Pancreas (tissue), 10 donors: ENCODE data around the gene APEX1. TPM values are rescaled to one million over a fixed set of nuclear protein-coding genes. Genes with fewer than 3 reads are reported as not detected.

ENCODE experiments used
- ATAC-seq, 4 donors: fragments of 200-7000 bp; cut with Tn5 transposase; one replicate each; pipeline versions ENCODE4 v1.8.0 to v1.9.1; 2020; ENCODE audit warnings: mild to moderate bottlenecking in 4 of 4, moderate library complexity in 4 of 4
- DNase-seq, 6 donors: peaks; one replicate each; pipeline ENCODE4 v3.0.0-alpha.2; 2020
- FAIRE-seq: peaks from 2 replicates; lab custom pipeline; 2012; peaks lifted over from hg19 to GRCh38; lab: Jason Lieb, UNC
- H3K27ac ChIP-seq, 4 donors: fragments of 200-600 bp; sonication (generic); 1 replicate in 3 of 4; 2 replicates in 1 of 4; pipeline versions ENCODE4 v1.5.0 to v1.8.0; 2020
- H3K27me3 ChIP-seq, 4 donors: fragments of 200-600 bp; one replicate each; pipeline ENCODE4 v1.8.0; 2021
- H3K36me3 ChIP-seq, 3 donors: fragments of 200-600 bp; sonication (generic) in 1 of 3; one replicate each; pipeline versions ENCODE4 v1.5.0 to v1.8.0; 2020 to 2021
- H3K4me1 ChIP-seq, 3 donors: fragments of 200-600 bp; one replicate each; pipeline ENCODE4 v1.8.0; 2021
- H3K4me3 ChIP-seq, 4 donors: fragments of 200-600 bp; sonication (generic) in 2 of 4; one replicate each; pipeline versions ENCODE4 v1.5.0 to v1.8.0; 2020 to 2021
- H3K9me3 ChIP-seq, 4 donors: fragments of 200-600 bp; one replicate each; pipeline ENCODE4 v1.8.0; 2021
- WGBS, 2 donors: extraction: QIAGEN DNeasy Blood & Tissue Kit; methylation state at CpG; one replicate each; pipeline ENCODE4 v1.1.7; 2013; 5-methylcytosine and 5-hydroxymethylcytosine counted together
- intact Hi-C, 3 donors: fragments of 100-400 bp; cut with DNase I; formaldehyde crosslinking; loops; one replicate each; pipeline versions ENCODE4 v1.11.1 to v1.14.2; 2022
- polyA plus RNA-seq, 2 donors: library from polyadenylated mRNA; stranded (reverse); fragments of 200-250 nt; gene quantifications; one replicate each; pipeline ENCODE4 v1.2.3, GENCODE V29; 2013
- total RNA-seq, 6 donors: library from RNA; stranded (reverse); fragmentation: NEBNext Ultra II Directional in 4 of 6; extraction: Animal tissue kit (Norgen Biotek cat#: 25700) in 4 of 6; gene quantifications; one replicate each; pipeline versions ENCODE4 v1.2.1 to v1.2.4, GENCODE V29; 2021 to 2023
- TF ChIP-seq, protein P1 (sequence below), 4 donors: fragments of 200-600 bp; sonication (generic) in 3 of 4; IDR thresholded peaks; one replicate each; pipeline versions ENCODE4 v1.5.0 to v1.8.0; 2021; ENCODE audit warnings: antibody characterized with exemption in 4 of 4
- donor health status: healthy with polysubstance abuse.
- donor health status: DM: no; HTN: no; CAD: no; lungs with moderate emphysema.
- donor health status: DM: no; HTN: no; CAD: no.
- donor health status: control.
- donor health status: control.
- donor health status: Bipolar disorder and iron deficiency.
- donor health status: DM: yes; HTN: yes; CAD: no.
- donor health status: DM: no; HTN: no; CAD: no.
- donor health status: DM: no; HTN: no; CAD: no.
- donor health status: DM: yes; HTN: yes; CAD: no.

The APEX1 gene
- total and polyA plus RNA-seq, 8 donors: 50.9 to 107 (median 64.6) TPM

DNA sequence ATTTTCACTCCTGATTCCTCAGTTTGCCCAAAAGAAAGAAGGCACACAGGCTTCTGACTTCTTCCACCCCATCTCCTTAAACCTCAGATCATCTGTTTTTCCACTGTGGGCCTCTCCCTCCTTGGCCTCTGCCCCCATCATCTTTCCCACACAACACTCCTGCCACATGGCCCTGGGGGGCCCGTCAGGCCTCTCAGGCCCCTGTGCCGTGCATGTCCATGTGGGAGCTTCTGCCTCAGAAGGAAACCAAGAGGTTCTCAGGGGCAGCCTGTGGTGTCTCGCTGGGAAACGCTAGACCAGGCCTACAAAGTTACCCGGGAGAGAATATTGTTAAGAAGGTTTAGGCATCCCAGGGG, 27.0 kb upstream of the APEX1 start:
- TF ChIP-seq, protein P1, sequence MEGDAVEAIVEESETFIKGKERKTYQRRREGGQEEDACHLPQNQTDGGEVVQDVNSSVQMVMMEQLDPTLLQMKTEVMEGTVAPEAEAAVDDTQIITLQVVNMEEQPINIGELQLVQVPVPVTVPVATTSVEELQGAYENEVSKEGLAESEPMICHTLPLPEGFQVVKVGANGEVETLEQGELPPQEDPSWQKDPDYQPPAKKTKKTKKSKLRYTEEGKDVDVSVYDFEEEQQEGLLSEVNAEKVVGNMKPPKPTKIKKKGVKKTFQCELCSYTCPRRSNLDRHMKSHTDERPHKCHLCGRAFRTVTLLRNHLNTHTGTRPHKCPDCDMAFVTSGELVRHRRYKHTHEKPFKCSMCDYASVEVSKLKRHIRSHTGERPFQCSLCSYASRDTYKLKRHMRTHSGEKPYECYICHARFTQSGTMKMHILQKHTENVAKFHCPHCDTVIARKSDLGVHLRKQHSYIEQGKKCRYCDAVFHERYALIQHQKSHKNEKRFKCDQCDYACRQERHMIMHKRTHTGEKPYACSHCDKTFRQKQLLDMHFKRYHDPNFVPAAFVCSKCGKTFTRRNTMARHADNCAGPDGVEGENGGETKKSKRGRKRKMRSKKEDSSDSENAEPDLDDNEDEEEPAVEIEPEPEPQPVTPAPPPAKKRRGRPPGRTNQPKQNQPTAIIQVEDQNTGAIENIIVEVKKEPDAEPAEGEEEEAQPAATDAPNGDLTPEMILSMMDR (IDR thresholded peaks at IDR 0.05): no peak
- Histone ChIP-seq H3K27me3 (no peaks in the 10 kb centered on the region), H3K9me3 (no peaks in the 10 kb centered on the region), H3K4me1 (no peaks in the 10 kb centered on the region), H3K36me3 (no peaks in the 10 kb centered on the region), H3K27ac (peak overlapping the region in 1 of 4 donors; percentile 18), H3K4me3 (no peak overlapping the region)
- FAIRE-seq (no peak), ATAC-seq (peak in 2 of 4 donors; percentile 9 to 20), DNase-seq (no peak)
- intact Hi-C loops: no loop called here
- WGBS, 2 donors: 65 to 80% methylated on average over 5 of the region's 5 CpGs

DNA sequence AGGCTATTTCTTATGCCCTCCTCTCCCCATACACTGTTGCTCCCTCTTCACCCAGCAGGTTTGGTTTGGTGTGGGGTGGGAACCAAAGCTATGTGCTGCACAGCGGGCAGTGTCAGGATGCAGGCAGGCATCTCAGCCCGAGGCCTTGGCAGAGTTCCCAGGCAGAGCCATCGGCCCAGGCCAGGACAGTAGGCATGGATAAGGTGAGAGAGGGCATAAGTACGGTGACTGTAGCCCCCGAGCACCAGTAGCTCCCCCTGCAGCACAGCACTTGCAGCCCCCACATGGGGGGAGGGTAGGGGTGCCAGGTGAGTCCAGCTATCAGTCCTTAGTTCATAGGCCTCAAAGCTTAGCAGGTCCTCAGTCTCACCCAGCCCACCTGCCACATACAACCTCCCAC, 26.2 kb upstream of the APEX1 start:
- intact Hi-C loops: no loop called here
- Histone ChIP-seq H3K27me3 (no peaks in the 10 kb centered on the region), H3K4me1 (no peaks in the 10 kb centered on the region), H3K36me3 (no peaks in the 10 kb centered on the region), H3K9me3 (no peaks in the 10 kb centered on the region), H3K4me3 (no peak overlapping the region), H3K27ac (no peak overlapping the region)
- 43 to 44% methylated on average over 5 of the region's 5 CpGs for WGBS, 2 donors
- DNase-seq: peak in 1 of 6 donors; percentile 41
- TF ChIP-seq, protein P1 (IDR thresholded peaks at IDR 0.05): no peak
- FAIRE-seq: no peak
- no peak for ATAC-seq

DNA sequence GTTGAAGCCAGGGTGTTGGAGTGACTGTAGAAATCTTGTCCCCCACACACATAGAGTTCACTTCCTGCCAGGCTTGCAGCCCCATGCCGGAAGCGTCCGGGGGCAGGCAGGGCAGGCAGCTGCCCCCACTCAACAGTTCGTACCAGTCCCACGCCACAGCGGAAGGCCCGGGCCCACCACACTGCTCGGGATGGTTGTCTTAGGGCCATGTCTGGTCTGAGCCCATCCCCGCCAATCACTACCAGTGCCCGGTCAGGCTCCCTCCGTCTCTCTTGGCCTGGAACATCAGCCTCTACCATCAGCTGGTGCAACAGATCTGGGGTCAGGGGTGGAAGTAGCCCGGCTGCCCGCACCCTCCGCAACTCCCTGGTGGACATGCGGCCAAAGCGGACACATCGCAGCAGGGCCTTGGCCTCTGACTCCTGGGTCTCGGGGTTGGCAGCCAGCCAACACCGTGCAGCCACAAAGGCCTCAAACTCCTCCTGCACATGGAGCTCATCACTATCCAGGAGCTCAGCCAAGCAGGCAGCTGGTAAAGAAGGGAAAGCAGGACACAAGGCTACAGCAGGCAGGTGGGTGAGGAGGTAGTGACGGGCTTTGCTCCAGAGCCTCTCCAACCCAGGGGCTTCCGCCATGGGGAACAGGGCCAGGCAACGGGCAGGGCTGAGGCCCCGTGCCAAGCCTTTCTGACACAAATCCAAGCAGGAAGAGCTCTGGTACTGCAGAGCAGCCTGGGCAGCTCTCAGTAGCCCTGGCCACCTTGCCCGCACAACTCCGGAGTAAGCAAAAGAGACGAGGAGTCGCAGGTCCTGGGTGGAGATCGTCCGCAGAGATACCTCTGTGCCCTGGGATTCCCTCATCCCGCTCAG, 25.0 kb upstream of the APEX1 start:
- WGBS, 2 donors: 64 to 71% methylated on average over 30 of the region's 30 CpGs
- no peak for FAIRE-seq
- Histone ChIP-seq H3K27me3 (no peaks in the 10 kb centered on the region), H3K4me1 (no peaks in the 10 kb centered on the region), H3K9me3 (no peaks in the 10 kb centered on the region), H3K36me3 (no peaks in the 10 kb centered on the region), H3K27ac (no peak overlapping the region), H3K4me3 (no peak overlapping the region)
- intact Hi-C loops: no loop called here
- TF ChIP-seq, protein P1 (IDR thresholded peaks at IDR 0.05): no peak
- DNase-seq: peak in 5 of 6 donors; percentile 41 to 70 (median 63)
- ATAC-seq: peak; percentile 51 to 79 (median 64)

DNA sequence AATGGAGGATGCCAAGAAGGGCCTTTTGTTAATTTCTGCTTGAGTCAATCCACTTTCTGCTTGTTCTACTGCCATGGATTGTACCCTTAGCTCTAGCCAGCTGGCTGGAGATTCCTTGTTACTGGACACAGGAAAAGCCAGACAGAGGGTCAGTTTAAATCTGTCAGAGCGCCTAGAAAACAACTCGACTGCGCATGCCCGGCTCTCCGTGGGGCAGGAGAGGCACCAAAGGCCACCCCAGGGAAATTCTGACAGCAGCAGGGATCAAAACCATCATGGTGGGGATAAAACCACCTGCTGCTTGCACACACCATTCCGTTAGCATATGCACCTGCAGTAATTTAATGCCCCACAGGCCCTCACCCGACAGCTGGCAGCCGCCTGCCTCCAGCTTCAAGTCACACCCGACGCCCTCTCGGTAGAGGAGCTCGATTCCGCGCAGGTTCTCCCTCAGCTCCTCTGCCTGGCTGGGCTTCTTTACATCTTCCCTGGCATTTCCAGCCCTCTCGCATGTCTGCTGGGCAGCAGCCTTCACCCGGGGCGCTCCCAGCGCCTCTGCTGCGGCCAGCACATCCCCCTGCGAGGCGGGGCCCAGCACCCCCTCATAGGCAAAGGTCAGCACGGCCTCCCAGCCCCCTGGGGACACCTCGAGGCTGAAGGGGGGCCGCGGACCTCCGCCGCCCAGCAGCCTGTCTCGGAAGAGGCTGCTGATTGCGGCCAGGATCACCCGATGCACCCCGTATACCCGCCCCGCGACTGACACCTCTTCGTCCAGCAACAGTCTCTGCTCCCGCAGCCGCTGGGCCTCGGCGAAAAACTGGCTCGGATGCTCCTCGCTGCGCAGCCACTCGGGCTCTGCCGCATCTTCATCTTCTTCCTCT, 20.1 kb upstream of the APEX1 start:
- Histone ChIP-seq H3K27me3 (no peaks in the 10 kb centered on the region), H3K27ac (no peak overlapping the region), H3K4me3 (peak overlapping the region in 2 of 4 donors; percentile 13 to 20), H3K9me3 (no peaks in the 10 kb centered on the region), H3K36me3 (no peaks in the 10 kb centered on the region), H3K4me1 (no peaks in the 10 kb centered on the region)
- ATAC-seq: peak in 2 of 4 donors; percentile 19 to 32
- intact Hi-C loops: no loop called here
- FAIRE-seq: no peak
- DNase-seq: peak in 1 of 6 donors; percentile 54
- TF ChIP-seq, protein P1 (IDR thresholded peaks at IDR 0.05): no peak
- 32 to 33% methylated on average over 44 of the region's 44 CpGs for WGBS, 2 donors
